Loucy (cell line): Measurements from ENCODE around the gene KIF2A.

Source experiments
- H2AFZ ChIP-seq: fragments of 200-600 bp; sonication (generic); 2 replicates; pipeline ENCODE4 v1.6.0; 2016; ENCODE audit warnings: antibody characterized with exemption, mild to moderate bottlenecking, low read length, moderate library complexity
- H3F3A ChIP-seq: fragments of 200-600 bp; 2 replicates; pipeline ENCODE4 v1.6.0; 2016; ENCODE audit warnings: antibody characterized with exemption, low read depth, mild to moderate bottlenecking
- H3K27me3 ChIP-seq: fragments of 200-600 bp; sonication (generic); 2 replicates; pipeline ENCODE4 v1.6.1; 2014; ENCODE audit warnings: low read length, mild to moderate bottlenecking; ENCODE audit not compliant: insufficient read depth, poor library complexity, severe bottlenecking
- H3K36me3 ChIP-seq: fragments of 200-600 bp; sonication (generic); 2 replicates; pipeline ENCODE4 v1.6.1; 2016; ENCODE audit warnings: low read length; ENCODE audit not compliant: insufficient read depth
- H3K4me1 ChIP-seq: fragments of 200-600 bp; sonication (generic); 2 replicates; pipeline ENCODE4 v1.5.1; 2014; ENCODE audit warnings: low read length, mild to moderate bottlenecking; ENCODE audit not compliant: insufficient read depth, poor library complexity, severe bottlenecking
- H3K4me2 ChIP-seq: fragments of 200-600 bp; sonication (generic); 2 replicates; pipeline ENCODE4 v1.6.0; 2014; ENCODE audit warnings: antibody characterized with exemption, low read length, low read depth, mild to moderate bottlenecking; ENCODE audit not compliant: poor library complexity, severe bottlenecking
- H3K4me3 ChIP-seq: fragments of 200-600 bp; sonication (generic); 2 replicates; pipeline ENCODE4 v1.5.1; 2014; ENCODE audit warnings: low read length, mild to moderate bottlenecking, mixed read lengths; ENCODE audit not compliant: poor library complexity, severe bottlenecking
- H3K79me2 ChIP-seq: fragments of 200-600 bp; sonication (generic); 2 replicates; pipeline ENCODE4 v1.6.1; 2014; ENCODE audit warnings: low read length; ENCODE audit not compliant: insufficient read depth
- H3K9ac ChIP-seq: fragments of 200-600 bp; sonication (generic); 2 replicates; pipeline ENCODE4 v1.6.0; 2014; ENCODE audit warnings: mild to moderate bottlenecking, low read depth, low read length, moderate library complexity; ENCODE audit not compliant: poor library complexity, severe bottlenecking
- H3K9me2 ChIP-seq: fragments of 200-600 bp; sonication (generic); replicated peaks from 2 replicates; pipeline ENCODE4 v1.6.1; 2016; ENCODE audit warnings: low read depth, low read length, mixed read lengths
- H3K9me3 ChIP-seq: fragments of 200-600 bp; sonication (generic); 2 replicates; pipeline ENCODE4 v1.6.1; 2014; ENCODE audit warnings: mild to moderate bottlenecking, antibody characterized with exemption, low read length, low read depth; ENCODE audit not compliant: insufficient read depth
- H4K20me1 ChIP-seq: fragments of 200-600 bp; sonication (generic); 2 replicates; pipeline ENCODE4 v1.6.0; 2014; ENCODE audit warnings: antibody characterized with exemption, low read length, mild to moderate bottlenecking; ENCODE audit not compliant: insufficient read depth, poor library complexity, severe bottlenecking
- EZH2phosphoT487 ChIP-seq: fragments of 200-600 bp; IDR thresholded peaks from 2 replicates; pipeline ENCODE4 v1.6.1; 2018; ENCODE audit warnings: antibody characterized with exemption, mild to moderate bottlenecking, moderate library complexity, borderline replicate concordance
- TF ChIP-seq, protein P1 (sequence below): fragments of 200-600 bp; sonication (generic); conservative IDR thresholded peaks from 2 replicates; pipeline ENCODE4 v1.5.1; 2014; ENCODE audit warnings: mild to moderate bottlenecking, antibody characterized with exemption, low read length

KIF2A gene

DNA sequence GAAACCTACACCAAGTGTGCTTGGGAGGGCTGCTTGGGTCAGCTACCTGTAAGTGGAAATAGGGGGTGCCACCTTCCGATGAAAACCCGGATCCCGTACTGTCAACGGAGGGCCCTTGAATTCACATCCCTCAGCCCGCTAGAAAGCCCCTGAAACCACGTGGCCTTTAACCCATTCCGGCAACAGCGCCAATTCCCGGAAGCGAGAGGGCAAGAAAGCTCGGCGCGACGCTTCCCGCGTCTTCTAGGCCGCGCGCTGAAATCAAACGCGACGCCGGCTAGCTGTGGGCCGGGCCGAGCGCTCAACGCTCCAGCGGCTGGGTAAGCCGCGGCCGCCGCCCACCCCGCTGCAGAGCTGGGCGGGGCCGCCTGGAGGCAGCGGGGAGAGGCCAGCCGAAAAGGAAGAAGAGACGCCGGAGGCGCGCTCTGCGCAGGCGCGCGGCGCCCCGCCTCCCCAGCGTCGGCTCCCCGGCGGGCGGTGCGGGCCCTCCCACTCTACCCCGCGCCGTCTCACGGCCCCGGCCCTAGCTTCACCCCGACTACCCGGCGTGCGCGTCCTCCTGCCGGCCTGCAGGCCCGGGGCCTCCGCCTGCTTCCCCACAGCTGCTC lies at the start of gene KIF2A:
KIF2A (plus strand) TSS at position 492 of the 608 bp plus-strand sequence. CDS start 267 bp downstream, outside the sequence.
- no peaks in the 10 kb centered on the region for H3F3A ChIP-seq
- peak within 1 kb of the TSS; percentile 94 for H3K9ac ChIP-seq
- H4K20me1 ChIP-seq, result peaks cover 44% of the 10 kb centered on the region
- no peaks in the 10 kb centered on the region for H3K9me3 ChIP-seq
- no peaks in the 10 kb centered on the region for H3K36me3 ChIP-seq
- H3K4me1 ChIP-seq, result peaks cover 34% of the 10 kb centered on the region
- peaks cover 47% of the 10 kb centered on the region for H3K79me2 ChIP-seq
- H3K9me2 ChIP-seq, result no peaks in the 10 kb centered on the region
- no peaks in the 10 kb centered on the region for H3K27me3 ChIP-seq
- H3K4me3 ChIP-seq, result peak within 1 kb of the TSS; percentile 85
- peak within 1 kb of the TSS; percentile 81 for H3K4me2 ChIP-seq
- peak within 1 kb of the TSS; percentile 86 for H2AFZ ChIP-seq
- TF ChIP-seq EZH2phosphoT487, result no peak
- TF ChIP-seq, protein P1, sequence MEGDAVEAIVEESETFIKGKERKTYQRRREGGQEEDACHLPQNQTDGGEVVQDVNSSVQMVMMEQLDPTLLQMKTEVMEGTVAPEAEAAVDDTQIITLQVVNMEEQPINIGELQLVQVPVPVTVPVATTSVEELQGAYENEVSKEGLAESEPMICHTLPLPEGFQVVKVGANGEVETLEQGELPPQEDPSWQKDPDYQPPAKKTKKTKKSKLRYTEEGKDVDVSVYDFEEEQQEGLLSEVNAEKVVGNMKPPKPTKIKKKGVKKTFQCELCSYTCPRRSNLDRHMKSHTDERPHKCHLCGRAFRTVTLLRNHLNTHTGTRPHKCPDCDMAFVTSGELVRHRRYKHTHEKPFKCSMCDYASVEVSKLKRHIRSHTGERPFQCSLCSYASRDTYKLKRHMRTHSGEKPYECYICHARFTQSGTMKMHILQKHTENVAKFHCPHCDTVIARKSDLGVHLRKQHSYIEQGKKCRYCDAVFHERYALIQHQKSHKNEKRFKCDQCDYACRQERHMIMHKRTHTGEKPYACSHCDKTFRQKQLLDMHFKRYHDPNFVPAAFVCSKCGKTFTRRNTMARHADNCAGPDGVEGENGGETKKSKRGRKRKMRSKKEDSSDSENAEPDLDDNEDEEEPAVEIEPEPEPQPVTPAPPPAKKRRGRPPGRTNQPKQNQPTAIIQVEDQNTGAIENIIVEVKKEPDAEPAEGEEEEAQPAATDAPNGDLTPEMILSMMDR, result no peak

DNA sequence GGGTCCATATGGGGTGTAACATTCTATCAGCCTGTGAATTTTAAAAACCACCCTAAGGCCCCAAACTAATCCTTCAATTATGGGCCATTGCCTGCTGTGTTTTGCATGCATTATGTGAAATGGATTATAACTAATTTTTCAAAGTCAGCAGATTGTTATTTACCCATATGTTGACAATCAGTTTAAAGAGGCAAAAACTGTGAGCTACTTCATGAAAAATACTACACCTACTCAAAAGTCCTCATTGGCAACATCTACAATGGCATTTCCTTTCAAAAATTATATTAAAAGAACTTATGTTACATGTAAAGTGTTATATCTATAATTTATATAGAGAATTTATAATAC lies 49.0 kb upstream of the KIF2A start:
- Histone ChIP-seq H3K27me3 (no peaks in the 10 kb centered on the region), H4K20me1 (no peaks in the 10 kb centered on the region), H3K36me3 (no peaks in the 10 kb centered on the region), H3K9me3 (no peaks in the 10 kb centered on the region), H3K9ac (peak overlapping the region; percentile 2), H3K79me2 (no peaks in the 10 kb centered on the region), H3F3A (no peaks in the 10 kb centered on the region; the same call in 1 of the 2 replicates), H3K4me3 (peak overlapping the region; percentile 54), H3K9me2 (no peaks in the 10 kb centered on the region), H3K4me1 (peaks cover 34% of the 10 kb centered on the region), H2AFZ (peak overlapping the region; percentile 65; the same call in 1 of the 2 replicates), H3K4me2 (peak overlapping the region; percentile 70)
- no peak for TF ChIP-seq EZH2phosphoT487
- TF ChIP-seq, protein P1, result no peak

DNA sequence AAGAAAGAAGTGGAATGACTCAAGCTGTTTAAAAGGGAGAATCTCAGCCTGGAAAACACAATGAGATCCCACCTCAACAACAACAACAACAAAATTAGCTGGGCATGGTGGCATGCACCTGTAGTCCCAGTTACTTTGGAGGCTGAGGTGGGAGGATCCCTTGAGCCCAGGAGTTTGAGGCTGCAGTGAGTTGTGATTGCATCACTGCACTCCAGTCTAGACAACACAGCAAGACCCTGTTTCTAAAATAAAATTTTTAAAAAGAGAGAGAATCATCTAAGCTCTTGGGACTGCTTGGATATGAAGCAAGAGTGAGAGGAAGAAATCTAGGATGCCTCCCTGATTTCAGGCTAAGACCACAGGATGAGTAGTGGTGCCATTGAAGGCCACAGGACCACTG lies 47.4 kb upstream of the KIF2A start:
- no peaks in the 10 kb centered on the region for H3K36me3 ChIP-seq
- peaks cover 34% of the 10 kb centered on the region for H3K4me1 ChIP-seq
- no peak overlapping the region for H3K9ac ChIP-seq
- no peak for TF ChIP-seq EZH2phosphoT487
- TF ChIP-seq, protein P1, result no peak
- H3K4me3 ChIP-seq, result no peak overlapping the region
- H3K79me2 ChIP-seq, result no peaks in the 10 kb centered on the region
- H3K9me2 ChIP-seq, result no peaks in the 10 kb centered on the region
- H2AFZ ChIP-seq, result no peak overlapping the region
- H3K4me2 ChIP-seq, result no peak overlapping the region
- no peaks in the 10 kb centered on the region; the same call in 1 of the 2 replicates for H3F3A ChIP-seq
- H4K20me1 ChIP-seq, result no peaks in the 10 kb centered on the region
- H3K27me3 ChIP-seq, result no peaks in the 10 kb centered on the region
- no peaks in the 10 kb centered on the region for H3K9me3 ChIP-seq
